ENCODE measurements around the gene PSMC4. TPM values are rescaled to one million over a fixed set of nuclear protein-coding genes. Genes with fewer than 3 reads are reported as not detected.

The PSMC4 gene
- total RNA-seq, 1 experiment from 2014 or later: 99.7 TPM

DNA sequence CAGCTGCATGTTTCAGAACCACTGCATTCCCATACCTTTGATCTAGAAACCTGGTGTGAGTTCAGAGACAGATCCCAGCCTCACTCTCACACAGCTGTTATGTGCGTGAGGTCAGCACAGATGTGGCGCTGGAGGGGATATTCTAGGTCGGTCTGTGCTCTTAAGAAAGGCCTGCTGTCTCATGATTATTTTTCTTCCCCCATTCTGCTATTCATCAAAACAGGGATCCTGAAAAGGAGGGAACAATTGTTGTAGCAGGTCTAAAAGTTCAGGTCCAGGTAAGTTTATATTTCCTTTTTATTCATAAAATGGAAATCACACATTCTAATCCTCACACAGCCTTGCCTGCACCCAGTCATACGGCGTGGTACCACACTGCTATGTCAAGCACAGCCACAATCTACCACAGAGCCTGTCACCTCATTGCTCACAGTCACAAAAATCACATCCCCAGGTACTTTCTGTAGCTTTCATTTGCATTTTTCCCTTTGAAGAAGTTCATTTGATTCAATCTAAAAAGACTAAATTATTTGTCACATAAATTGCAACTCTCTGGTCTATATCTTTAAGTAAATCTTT lies 26.8 kb downstream of the PSMC4 start:
- Histone ChIP-seq H3K27ac (ENCODE audit: low read length) (peak overlapping the region; percentile 54; the same call in 1 of the 2 replicates), H2AFZ (ENCODE audit: low read length) (peak overlapping the region; percentile 81), H3K79me2 (ENCODE audit: low read length) (peaks cover 48% of the 10 kb centered on the region), H3K9me2 (replicated peaks; ENCODE audit: insufficient read depth, low read length) (no peaks in the 10 kb centered on the region), H3K9me3 (ENCODE audit: low read length) (peaks cover 9% of the 10 kb centered on the region; the same call in 1 of the 2 replicates), H3K27me3 (ENCODE audit: low read length) (no peaks in the 10 kb centered on the region), H3K9ac (ENCODE audit: low read length) (peak overlapping the region; percentile 78), H4K20me1 (ENCODE audit: insufficient read depth, low read depth, low read length) (no peaks in the 10 kb centered on the region), H3K36me3 (ENCODE audit: insufficient read depth, low read length) (peaks cover 11% of the 10 kb centered on the region; the same call in 1 of the 2 replicates), H3K4me3 (ENCODE audit: low read length) (peak overlapping the region; percentile 83), H3K4me1 (ENCODE audit: low read length) (peaks cover 17% of the 10 kb centered on the region), H3K4me2 (ENCODE audit: low read depth, low read length, poor library complexity, severe bottlenecking) (peak overlapping the region; percentile 92)
- DNase-seq: no peak

DNA sequence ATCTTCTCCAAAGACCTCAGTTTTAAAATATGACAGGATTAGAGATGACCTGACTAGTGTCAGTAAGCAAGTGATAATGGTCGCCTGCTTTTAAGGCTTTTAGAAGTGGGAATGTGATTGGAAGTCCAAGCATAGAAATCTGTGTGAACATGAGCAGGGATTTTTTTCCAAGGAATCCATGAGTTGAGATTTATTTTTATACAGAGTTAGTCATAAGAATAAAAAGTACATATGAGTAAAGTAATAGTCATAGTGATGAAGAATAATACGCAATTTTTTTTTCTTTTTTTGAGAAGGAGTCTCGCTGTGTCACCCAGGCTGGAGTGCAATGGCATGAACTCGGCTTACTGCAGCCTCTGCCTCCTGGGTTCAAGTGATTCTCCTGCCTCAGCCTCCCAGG lies 27.5 kb downstream of the PSMC4 start:
- H3K9me3 ChIP-seq (ENCODE audit: low read length): peaks cover 8% of the 10 kb centered on the region; the same call in 1 of the 2 replicates
- H3K4me1 ChIP-seq (ENCODE audit: low read length): peaks cover 17% of the 10 kb centered on the region
- no peak overlapping the region for H2AFZ ChIP-seq (ENCODE audit: low read length)
- H3K27ac ChIP-seq (ENCODE audit: low read length): no peak overlapping the region
- H3K27me3 ChIP-seq (ENCODE audit: low read length): no peaks in the 10 kb centered on the region
- no peak overlapping the region for H3K4me2 ChIP-seq (ENCODE audit: low read depth, low read length, poor library complexity, severe bottlenecking)
- peaks cover 9% of the 10 kb centered on the region; the same call in 1 of the 2 replicates for H3K36me3 ChIP-seq (ENCODE audit: insufficient read depth, low read length)
- H3K79me2 ChIP-seq (ENCODE audit: low read length): peaks cover 40% of the 10 kb centered on the region
- no peaks in the 10 kb centered on the region for H4K20me1 ChIP-seq (ENCODE audit: insufficient read depth, low read depth, low read length)
- no peak overlapping the region for H3K4me3 ChIP-seq (ENCODE audit: low read length)
- H3K9me2 ChIP-seq (replicated peaks; ENCODE audit: insufficient read depth, low read length): no peaks in the 10 kb centered on the region
- no peak overlapping the region for H3K9ac ChIP-seq (ENCODE audit: low read length)
- no peak for DNase-seq

DNA sequence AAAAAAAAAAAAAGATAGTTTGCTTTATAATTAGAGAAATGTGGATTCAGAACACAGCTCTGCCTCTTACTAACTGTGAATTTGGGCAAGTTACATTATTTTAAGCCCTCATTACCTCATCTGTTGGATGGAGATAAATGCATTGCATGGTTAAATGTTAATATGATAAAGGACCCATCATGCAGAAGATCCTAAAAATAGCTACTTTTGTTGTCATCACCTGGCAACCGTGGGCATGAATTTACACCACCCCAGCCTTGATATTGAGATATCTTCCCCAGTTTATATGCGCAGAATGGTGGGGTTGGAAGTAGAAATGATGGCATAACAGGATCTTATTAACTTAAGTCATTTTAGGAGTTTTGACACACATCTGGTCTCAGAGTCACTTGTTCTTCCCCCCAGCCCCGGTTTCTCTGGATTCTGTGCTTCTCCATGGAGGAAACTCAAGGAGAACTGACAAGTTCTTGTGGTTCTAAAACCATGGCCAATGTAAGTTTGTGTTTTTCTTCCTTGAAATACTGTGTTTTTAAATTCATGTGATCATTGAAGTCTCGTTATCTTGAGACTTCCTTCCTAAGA lies 34.8 kb downstream of the PSMC4 start:
- no peak for DNase-seq
- H3K27ac ChIP-seq (ENCODE audit: low read length): no peak overlapping the region
- H3K27me3 ChIP-seq (ENCODE audit: low read length): no peaks in the 10 kb centered on the region
- H3K9me2 ChIP-seq (replicated peaks; ENCODE audit: insufficient read depth, low read length): no peaks in the 10 kb centered on the region
- H3K9ac ChIP-seq (ENCODE audit: low read length): no peak overlapping the region
- H2AFZ ChIP-seq (ENCODE audit: low read length): no peak overlapping the region
- no peaks in the 10 kb centered on the region for H3K79me2 ChIP-seq (ENCODE audit: low read length)
- peaks cover 44% of the 10 kb centered on the region for H3K36me3 ChIP-seq (ENCODE audit: insufficient read depth, low read length)
- no peak overlapping the region for H3K4me3 ChIP-seq (ENCODE audit: low read length)
- H4K20me1 ChIP-seq (ENCODE audit: insufficient read depth, low read depth, low read length): no peaks in the 10 kb centered on the region
- H3K4me2 ChIP-seq (ENCODE audit: low read depth, low read length, poor library complexity, severe bottlenecking): no peak overlapping the region
- H3K4me1 ChIP-seq (ENCODE audit: low read length): no peaks in the 10 kb centered on the region
- H3K9me3 ChIP-seq (ENCODE audit: low read length): peaks cover 11% of the 10 kb centered on the region

DNA sequence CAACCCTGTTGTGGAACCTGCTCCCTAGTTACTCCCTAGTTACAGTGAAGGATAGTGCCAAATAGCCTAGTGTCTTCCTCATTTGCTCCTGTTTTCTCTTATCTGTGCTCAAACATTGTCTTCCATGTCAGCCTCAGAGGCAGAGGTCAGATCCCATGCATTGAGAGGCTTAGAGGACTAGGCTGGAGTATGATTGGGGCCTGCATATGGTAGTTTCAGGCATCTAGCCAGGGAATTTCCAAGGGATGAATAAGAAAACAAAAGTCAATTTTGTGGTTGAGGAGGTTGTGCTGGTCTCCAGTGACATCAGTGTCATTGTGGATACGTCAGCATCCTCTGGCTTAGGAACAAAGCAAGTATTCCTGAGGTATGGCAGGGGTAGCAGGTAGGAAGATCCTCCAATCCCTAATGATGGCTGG lies 35.3 kb downstream of the PSMC4 start:
- no peaks in the 10 kb centered on the region for H3K27me3 ChIP-seq (ENCODE audit: low read length)
- no peak for DNase-seq
- no peak overlapping the region for H2AFZ ChIP-seq (ENCODE audit: low read length)
- no peaks in the 10 kb centered on the region for H3K9me2 ChIP-seq (replicated peaks; ENCODE audit: insufficient read depth, low read length)
- H3K4me3 ChIP-seq (ENCODE audit: low read length): no peak overlapping the region
- H3K9ac ChIP-seq (ENCODE audit: low read length): no peak overlapping the region
- no peaks in the 10 kb centered on the region for H3K79me2 ChIP-seq (ENCODE audit: low read length)
- no peaks in the 10 kb centered on the region for H3K4me1 ChIP-seq (ENCODE audit: low read length)
- no peak overlapping the region for H3K4me2 ChIP-seq (ENCODE audit: low read depth, low read length, poor library complexity, severe bottlenecking)
- no peaks in the 10 kb centered on the region for H4K20me1 ChIP-seq (ENCODE audit: insufficient read depth, low read depth, low read length)
- no peak overlapping the region for H3K27ac ChIP-seq (ENCODE audit: low read length)
- peaks cover 11% of the 10 kb centered on the region for H3K9me3 ChIP-seq (ENCODE audit: low read length)
- H3K36me3 ChIP-seq (ENCODE audit: insufficient read depth, low read length): peaks cover 46% of the 10 kb centered on the region

DNA sequence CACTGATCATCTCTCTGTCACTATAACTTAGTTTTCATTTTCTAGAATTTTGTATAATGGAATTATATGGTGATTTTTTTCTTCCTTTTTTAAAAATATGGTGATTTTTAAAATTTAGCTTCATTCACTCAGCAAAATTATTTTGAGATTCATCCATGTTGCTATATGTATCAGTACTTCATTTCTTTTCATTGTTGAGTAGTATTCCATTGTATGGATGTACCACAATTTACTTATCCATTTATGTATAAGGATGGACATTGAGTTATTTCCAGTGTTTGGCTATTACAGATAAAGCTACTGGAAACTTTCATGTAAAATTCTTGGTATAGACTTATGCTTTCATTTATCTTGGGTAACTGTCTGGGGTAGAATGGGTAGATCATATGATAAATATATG lies 38.7 kb downstream of the PSMC4 start:
- H3K4me1 ChIP-seq (ENCODE audit: low read length): no peaks in the 10 kb centered on the region
- H3K36me3 ChIP-seq (ENCODE audit: insufficient read depth, low read length): peaks cover 71% of the 10 kb centered on the region
- no peak for DNase-seq

DNA sequence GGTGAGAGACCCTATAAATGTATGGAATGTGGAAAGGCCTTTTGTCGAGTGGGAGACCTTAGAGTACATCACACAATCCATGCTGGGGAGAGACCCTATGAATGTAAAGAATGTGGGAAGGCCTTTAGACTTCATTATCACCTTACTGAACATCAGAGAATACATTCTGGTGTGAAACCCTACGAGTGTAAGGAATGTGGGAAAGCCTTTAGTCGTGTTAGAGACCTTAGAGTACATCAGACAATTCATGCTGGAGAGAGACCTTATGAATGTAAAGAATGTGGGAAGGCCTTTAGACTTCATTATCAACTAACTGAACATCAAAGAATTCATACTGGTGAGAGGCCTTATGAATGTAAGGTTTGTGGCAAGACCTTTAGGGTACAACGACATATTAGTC lies 43.0 kb downstream of the PSMC4 start:
- no peak overlapping the region for H3K27ac ChIP-seq (ENCODE audit: low read length)
- H3K4me1 ChIP-seq (ENCODE audit: low read length): no peaks in the 10 kb centered on the region
- no peak for DNase-seq
- H3K9me3 ChIP-seq (ENCODE audit: low read length): peaks cover 60% of the 10 kb centered on the region
- no peak overlapping the region for H3K4me2 ChIP-seq (ENCODE audit: low read depth, low read length, poor library complexity, severe bottlenecking)
- no peak overlapping the region for H3K4me3 ChIP-seq (ENCODE audit: low read length)
- no peak overlapping the region for H3K9ac ChIP-seq (ENCODE audit: low read length)
- no peaks in the 10 kb centered on the region for H3K9me2 ChIP-seq (replicated peaks; ENCODE audit: insufficient read depth, low read length)
- no peaks in the 10 kb centered on the region for H4K20me1 ChIP-seq (ENCODE audit: insufficient read depth, low read depth, low read length)
- H3K36me3 ChIP-seq (ENCODE audit: insufficient read depth, low read length): peaks cover 48% of the 10 kb centered on the region
- H3K27me3 ChIP-seq (ENCODE audit: low read length): no peaks in the 10 kb centered on the region
- H3K79me2 ChIP-seq (ENCODE audit: low read length): no peaks in the 10 kb centered on the region
- no peak overlapping the region for H2AFZ ChIP-seq (ENCODE audit: low read length)

More for the DNA sequence above, 38.7 kb downstream of the PSMC4 start:
- no peaks in the 10 kb centered on the region for H3K79me2 ChIP-seq (ENCODE audit: low read length)
- no peak overlapping the region for H3K4me3 ChIP-seq (ENCODE audit: low read length)
- H3K9me2 ChIP-seq (replicated peaks; ENCODE audit: insufficient read depth, low read length): no peaks in the 10 kb centered on the region
- no peak overlapping the region for H3K27ac ChIP-seq (ENCODE audit: low read length)
- H3K9me3 ChIP-seq (ENCODE audit: low read length): peaks cover 37% of the 10 kb centered on the region
- no peaks in the 10 kb centered on the region for H3K27me3 ChIP-seq (ENCODE audit: low read length)
- no peak overlapping the region for H3K9ac ChIP-seq (ENCODE audit: low read length)
- no peak overlapping the region for H2AFZ ChIP-seq (ENCODE audit: low read length)
- H4K20me1 ChIP-seq (ENCODE audit: insufficient read depth, low read depth, low read length): no peaks in the 10 kb centered on the region
- H3K4me2 ChIP-seq (ENCODE audit: low read depth, low read length, poor library complexity, severe bottlenecking): no peak overlapping the region

DNA sequence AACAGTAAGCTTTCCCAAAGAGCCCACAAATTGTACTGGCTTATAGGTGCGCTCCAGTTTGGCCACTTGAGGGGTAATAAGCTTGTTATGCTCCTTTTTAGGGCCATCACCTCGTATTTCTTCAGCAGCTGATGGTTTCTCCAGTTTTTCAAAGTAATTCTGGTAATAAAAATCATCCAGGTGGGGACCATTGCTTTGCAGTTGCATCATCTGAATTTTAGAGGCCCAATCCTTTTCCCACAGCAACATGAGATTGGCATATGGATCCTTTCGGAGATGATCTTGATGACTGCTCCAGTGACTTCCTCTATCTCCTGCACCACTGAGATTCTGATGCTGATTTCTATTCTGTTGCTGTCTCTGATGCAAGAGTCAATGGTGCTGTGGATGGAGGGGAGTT lies 53.0 kb downstream of the PSMC4 start:
- Histone ChIP-seq H3K27me3 (ENCODE audit: low read length) (no peaks in the 10 kb centered on the region), H3K9ac (ENCODE audit: low read length) (no peak overlapping the region), H4K20me1 (ENCODE audit: insufficient read depth, low read depth, low read length) (no peaks in the 10 kb centered on the region), H3K4me3 (ENCODE audit: low read length) (no peak overlapping the region), H2AFZ (ENCODE audit: low read length) (no peak overlapping the region), H3K9me3 (ENCODE audit: low read length) (peaks cover 61% of the 10 kb centered on the region), H3K36me3 (ENCODE audit: insufficient read depth, low read length) (no peaks in the 10 kb centered on the region), H3K27ac (ENCODE audit: low read length) (no peak overlapping the region), H3K4me1 (ENCODE audit: low read length) (no peaks in the 10 kb centered on the region), H3K79me2 (ENCODE audit: low read length) (no peaks in the 10 kb centered on the region), H3K9me2 (replicated peaks; ENCODE audit: insufficient read depth, low read length) (no peaks in the 10 kb centered on the region), H3K4me2 (ENCODE audit: low read depth, low read length, poor library complexity, severe bottlenecking) (no peak overlapping the region)
- DNase-seq: no peak

DNA sequence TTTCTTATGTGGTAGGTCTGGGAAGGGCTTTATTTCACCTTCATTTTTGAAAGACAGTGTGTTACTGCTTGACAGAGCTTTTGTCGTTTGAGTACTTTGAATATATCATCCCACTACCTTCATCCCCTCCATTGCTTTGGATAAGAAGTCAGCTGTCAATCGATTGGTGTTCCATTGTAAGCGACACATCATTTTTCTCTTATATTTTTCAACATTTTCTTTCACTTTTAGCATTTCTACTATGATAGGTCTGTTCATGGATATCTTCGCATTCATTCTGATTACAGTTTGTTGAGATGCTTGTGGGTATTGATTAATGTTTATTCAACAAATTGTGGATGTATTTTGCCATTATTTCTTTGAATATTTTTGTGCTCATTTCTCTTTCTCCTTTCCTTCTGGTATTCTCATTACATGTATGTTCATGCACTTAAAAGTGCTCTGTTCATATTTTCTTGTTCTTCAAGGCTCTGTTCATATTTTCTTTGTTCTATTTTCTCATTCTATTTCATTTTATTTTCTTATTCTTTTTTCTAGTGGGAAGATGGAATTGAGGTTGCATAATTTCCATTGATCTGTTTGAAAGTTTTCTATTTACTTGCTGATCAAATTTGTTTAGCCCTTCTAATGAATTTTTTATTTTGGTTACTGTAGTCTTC lies 55.1 kb downstream of the PSMC4 start:
- no peak overlapping the region for H2AFZ ChIP-seq (ENCODE audit: low read length)
- no peaks in the 10 kb centered on the region for H3K79me2 ChIP-seq (ENCODE audit: low read length)
- no peak overlapping the region for H3K9ac ChIP-seq (ENCODE audit: low read length)
- no peaks in the 10 kb centered on the region for H3K9me2 ChIP-seq (replicated peaks; ENCODE audit: insufficient read depth, low read length)
- H3K27me3 ChIP-seq (ENCODE audit: low read length): no peaks in the 10 kb centered on the region
- H4K20me1 ChIP-seq (ENCODE audit: insufficient read depth, low read depth, low read length): no peaks in the 10 kb centered on the region
- H3K36me3 ChIP-seq (ENCODE audit: insufficient read depth, low read length): no peaks in the 10 kb centered on the region
- peaks cover 54% of the 10 kb centered on the region for H3K9me3 ChIP-seq (ENCODE audit: low read length)
- no peak overlapping the region for H3K4me3 ChIP-seq (ENCODE audit: low read length)
- no peak overlapping the region for H3K4me2 ChIP-seq (ENCODE audit: low read depth, low read length, poor library complexity, severe bottlenecking)
- no peaks in the 10 kb centered on the region for H3K4me1 ChIP-seq (ENCODE audit: low read length)
- H3K27ac ChIP-seq (ENCODE audit: low read length): no peak overlapping the region
- no peak for DNase-seq
